Daoy (cell line): ENCODE measurements around the gene HPN. TPM values are rescaled to one million over a fixed set of nuclear protein-coding genes. Genes with fewer than 3 reads are reported as not detected.
"Not testable (repeated sequence)": the region's sequence is repeated elsewhere in the genome, so short reads cannot be mapped to it uniquely, and the experiment has no call there.

Experiments
- DNase-seq: peaks from one replicate; pipeline ENCODE4 v3.0.0-alpha.2; 2015; ENCODE audit warnings: low read depth
- total RNA-seq: library from RNA; depleted of rRNA; stranded (reverse); fragments of >200 nt; shearing (Covaris generic); gene quantifications from 2 replicates; pipeline ENCODE4 v1.2.3, GENCODE V29; 2014

Gene HPN
- total RNA-seq, 1 experiment from 2014 or later, result not detected

GRCh38 chr19:35027851-35028599 lies 13.5 kb upstream of the HPN start:
- DNase-seq, result peak; percentile 66

GRCh38 chr19:35028600-35028885 lies 13.0 kb upstream of the HPN start:
- DNase-seq, result not testable (repeated sequence)

GRCh38 chr19:35029275-35029736 lies 12.2 kb upstream of the HPN start:
- DNase-seq, result not testable (repeated sequence)

GRCh38 chr19:35029737-35030256 lies 11.7 kb upstream of the HPN start:
- DNase-seq, result no peak

GRCh38 chr19:35030257-35031071 lies 11.1 kb upstream of the HPN start, which contains the start of gene SCN1B:
Gene SCN1B, plus strand, starts transcription at chr19:35030470. Its CDS starts 351 bp downstream, at chr19:35030821.
- DNase-seq, result peak; percentile 88

GRCh38 chr19:35031072-35031881 lies 10.2 kb upstream of the HPN start:
- peak; percentile 46 for DNase-seq

- DNase-seq, result no peak
These were observed 9.1 kb upstream of the HPN start for GRCh38 chr19:35032356-35032865.

- no peak for DNase-seq
These were observed 8.2 kb upstream of the HPN start for GRCh38 chr19:35033067-35034004.

- no peak for DNase-seq
These were observed 7.5 kb upstream of the HPN start for GRCh38 chr19:35034005-35034502.

- DNase-seq, result no peak
These were observed 6.7 kb upstream of the HPN start for GRCh38 chr19:35034588-35035382.

GRCh38 chr19:35037716-35038622 lies 3.6 kb upstream of the HPN start:
- DNase-seq, result peak; percentile 41

- no peak for DNase-seq
These were observed 2.7 kb upstream of the HPN start for GRCh38 chr19:35038623-35039512.

- DNase-seq, result no peak
These were observed 1.4 kb upstream of the HPN start for GRCh38 chr19:35039881-35040825.

- DNase-seq, result no peak
These were observed 534 bp upstream of the HPN start for GRCh38 chr19:35040826-35041547.

- no peak for DNase-seq
These were observed 672 bp downstream of the HPN start for GRCh38 chr19:35042056-35042730.
